Motor neuron (in vitro differentiated cells): ENCODE results near the gene TMPO. TPM values are rescaled to one million over a fixed set of nuclear protein-coding genes. Genes with fewer than 3 reads are reported as not detected.
"Not testable (repeated sequence)": the region's sequence is repeated elsewhere in the genome, so short reads cannot be mapped to it uniquely, and the experiment has no call there.

Experiments
- ATAC-seq, 8 experiments: fragments of 200-7000 bp; cut with Tn5 transposase; replicated peaks in 6 of 8; 2 replicates each; pipeline ENCODE4 v1.8.0; 2021; ENCODE audit warnings: mild to moderate bottlenecking in 8 of 8, moderate library complexity in 8 of 8
- H3K27ac ChIP-seq, 2 donors: fragments of 250-450 bp; sonication (Bioruptor Pico); 2 replicates each; pipeline ENCODE4 v1.9.0; 2021; ENCODE audit warnings: antibody characterized with exemption in 2 of 2, mild to moderate bottlenecking in 2 of 2, moderate library complexity in 1 of 2
- H3K4me1 ChIP-seq, 2 donors: fragments of 250-450 bp; sonication (Bioruptor Pico); replicated peaks in 1 of 2; 2 replicates each; pipeline ENCODE4 v1.6.1; 2021; ENCODE audit warnings: antibody characterized with exemption in 2 of 2, mild to moderate bottlenecking in 2 of 2, moderate library complexity in 1 of 2
- H3K4me3 ChIP-seq, 5 donors: fragments of 250-450 bp; sonication (Bioruptor Pico); 2 replicates each; pipeline ENCODE4 v1.9.0; 2021; ENCODE audit warnings: antibody characterized with exemption in 5 of 5, mild to moderate bottlenecking in 5 of 5, moderate library complexity in 4 of 5
- WGBS, 10 experiments: fragments of 450-650 bp; shearing (Covaris generic); methylation state at CpG; one replicate each; pipeline ENCODE4 v1.0.0; 2022; 5-methylcytosine and 5-hydroxymethylcytosine counted together
- in situ Hi-C, 9 experiments: fragments of 400-800 bp; cut with MboI; loops; one replicate each; pipeline ENCODE4 v1.15.0; 2021; ENCODE audit warnings: low sequenced_read_pairs in 9 of 9, low pct_unique_long_range_greater_than_20kb in 2 of 9; ENCODE audit not compliant: unreplicated experiment in 9 of 9
- total RNA-seq, 8 experiments: library from RNA; unstranded; fragments of 300-600 nt; gene quantifications; 2 replicates each; pipeline versions ENCODE4 v1.2.3 to v1.2.4, GENCODE V29; 2022

The TMPO gene
- total RNA-seq, 8 experiments from 2014 or later, result 7.6 to 178 (median 58.0) TPM

DNA sequence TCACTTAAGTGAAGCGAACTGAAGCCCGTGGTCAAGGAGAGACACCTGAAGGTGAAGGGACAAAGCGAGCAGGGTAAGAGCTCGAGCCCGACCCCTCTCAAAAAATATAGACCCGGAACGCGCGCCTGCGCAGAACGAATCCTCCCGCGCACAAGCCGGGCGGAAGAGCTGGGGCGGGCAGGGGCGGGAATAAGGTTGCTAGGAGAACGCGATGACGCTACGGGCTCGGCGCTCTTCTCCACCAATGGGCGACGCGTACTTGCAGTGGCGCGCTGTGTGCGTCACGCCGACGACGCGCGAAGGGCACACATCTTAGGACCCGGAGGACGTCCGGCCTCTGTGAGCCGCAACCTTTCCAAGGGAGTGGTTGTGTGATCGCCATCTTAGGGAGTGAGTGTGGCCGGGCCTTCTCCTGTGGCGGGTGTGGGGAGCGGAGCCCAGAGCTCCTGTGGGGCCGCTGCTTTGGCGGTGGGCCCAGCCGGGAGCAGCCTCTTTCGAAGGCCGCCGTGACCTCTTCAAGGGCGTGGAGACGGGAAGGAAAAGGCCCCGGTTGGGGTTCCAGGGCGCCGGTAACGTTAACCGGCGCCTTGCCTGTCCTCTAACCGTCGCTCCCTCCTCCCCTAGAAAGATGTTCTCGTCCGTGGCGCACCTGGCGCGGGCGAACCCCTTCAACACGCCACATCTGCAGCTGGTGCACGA is 78.1 kb downstream of the TMPO start, which contains the start of gene SLC25A3:
Gene SLC25A3 (plus strand): TSS at position 336 of the 699 bp plus-strand sequence. CDS start 293 bp downstream, at position 629.
- WGBS, 10 experiments, result 0 to 3% (median 0%) methylated on average over 1 to 13 of the region's 67 CpGs; no CpG with 5 or more reads in 1 of the 10 experiments
- H3K4me3 ChIP-seq, result peak within 1 kb of the TSS; percentile 68 to 91 (median 73)
- peaks cover 7 to 9% of the 10 kb centered on the region in 2 donors for H3K4me1 ChIP-seq
- peak; percentile 96 to 99 (median 99) for ATAC-seq
- in situ Hi-C loops, result no loop called here
- peak within 1 kb of the TSS; percentile 91 to 95 for H3K27ac ChIP-seq

DNA sequence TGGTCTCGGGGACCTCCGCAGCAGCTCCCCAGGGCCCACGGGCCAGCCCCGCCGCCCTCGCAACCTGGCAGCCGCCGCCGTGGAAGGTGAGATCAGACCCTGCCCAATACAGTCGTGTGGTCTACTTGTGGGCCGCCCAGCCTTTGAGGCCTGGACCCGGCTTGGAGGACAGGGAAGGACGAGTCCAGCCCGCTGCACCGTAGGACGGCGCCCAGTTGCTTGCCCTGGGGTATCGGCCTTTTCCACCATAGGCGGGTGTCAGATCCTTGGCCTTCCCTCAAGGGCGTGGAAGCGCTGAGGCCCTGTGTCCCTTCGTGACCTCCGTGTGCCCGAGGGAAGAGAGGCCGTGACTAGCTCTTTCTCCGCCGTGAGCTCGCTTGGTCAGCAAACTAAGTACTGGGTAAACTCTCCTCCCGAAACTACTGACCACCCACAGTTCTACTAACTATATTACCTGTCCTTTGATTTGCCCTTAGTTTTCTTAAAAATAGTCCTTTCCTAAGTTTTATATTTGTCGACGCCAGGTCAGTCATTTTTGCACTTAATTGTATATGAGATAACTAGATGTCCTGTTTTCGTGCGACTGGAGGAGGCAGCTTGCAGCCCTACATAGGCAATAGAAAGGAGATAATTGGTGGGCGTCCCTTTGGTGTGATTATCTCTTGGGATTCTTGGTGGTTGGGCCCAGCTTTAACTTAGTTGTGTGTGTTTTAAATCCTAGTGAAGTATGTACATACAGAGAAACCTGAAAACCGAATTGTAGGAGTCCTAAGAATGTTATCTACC is 78.9 kb downstream of the TMPO start:
- peak overlapping the region; percentile 68 to 91 (median 73) for H3K4me3 ChIP-seq
- in situ Hi-C loops, result no loop called here
- WGBS, 10 experiments, result 0 to 8% (median 0%) methylated on average over 1 to 16 of the region's 35 CpGs; no CpG with 5 or more reads in 1 of the 10 experiments
- H3K27ac ChIP-seq, result peak overlapping the region; percentile 91 to 95
- peaks cover 7 to 9% of the 10 kb centered on the region in 2 donors for H3K4me1 ChIP-seq
- peak in 6 of 8 experiments; percentile 7 to 29 (median 16) for ATAC-seq

DNA sequence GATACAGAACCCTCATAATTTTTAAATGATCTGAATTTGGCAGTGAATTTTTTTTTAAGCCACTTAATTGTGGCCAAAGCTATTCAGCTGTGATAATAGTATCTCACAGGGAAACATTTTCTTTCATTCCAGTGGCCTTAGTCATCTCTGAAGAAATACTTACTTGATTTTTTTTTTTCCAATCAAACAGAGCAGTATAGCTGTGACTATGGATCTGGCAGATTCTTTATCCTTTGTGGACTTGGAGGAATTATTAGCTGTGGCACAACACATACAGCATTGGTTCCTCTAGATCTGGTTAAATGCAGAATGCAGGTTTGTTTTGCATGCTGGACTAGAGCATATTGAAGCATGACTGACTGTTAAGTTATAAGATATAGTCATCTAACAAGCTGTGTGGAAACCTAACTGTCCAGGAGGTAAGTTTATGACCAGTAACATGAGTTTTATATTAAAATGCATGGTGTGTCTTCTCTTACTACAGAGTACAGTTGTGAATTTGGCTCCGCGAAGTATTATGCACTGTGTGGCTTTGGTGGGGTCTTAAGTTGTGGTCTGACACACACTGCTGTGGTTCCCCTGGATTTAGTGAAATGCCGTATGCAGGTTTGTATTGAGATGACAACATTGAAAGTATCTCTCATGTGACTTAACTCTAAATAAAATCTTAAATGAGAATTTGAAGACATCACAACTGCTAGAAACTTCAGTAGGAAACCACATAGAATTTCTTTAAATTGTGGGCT is 80.0 kb downstream of the TMPO start:
- peaks cover 7 to 9% of the 10 kb centered on the region in 2 donors for H3K4me1 ChIP-seq
- H3K4me3 ChIP-seq, result peak overlapping the region; percentile 68 to 91 (median 73)
- 0 to 100% (median 67%) methylated on average over 1 to 3 of the region's 3 CpGs; no CpG with 5 or more reads in 3 of the 10 experiments for WGBS, 10 experiments
- no peak overlapping the region for H3K27ac ChIP-seq
- ATAC-seq, result no peak
- in situ Hi-C loops, result no loop called here

DNA sequence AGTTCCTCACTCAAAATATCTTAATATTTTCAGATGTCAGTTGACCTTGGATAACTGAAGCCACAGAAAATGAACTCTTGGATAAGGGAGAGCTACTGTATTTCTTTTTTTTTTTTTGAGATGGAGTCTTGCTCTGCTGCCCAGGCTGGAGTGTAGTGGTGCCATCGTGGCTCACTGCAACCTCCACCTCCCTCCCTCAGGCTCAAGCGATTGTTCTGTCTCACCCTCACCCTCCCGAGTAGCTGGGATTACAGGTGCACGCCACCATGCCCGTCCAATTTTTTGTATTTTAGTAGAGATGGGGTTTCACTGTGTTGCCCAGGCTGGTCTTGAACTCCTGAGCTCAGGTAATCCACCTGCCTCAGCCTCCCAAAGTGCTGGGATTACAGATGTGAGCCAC is 81.9 kb downstream of the TMPO start:
- H3K4me3 ChIP-seq, in situ Hi-C loops, ATAC-seq, H3K4me1 ChIP-seq, H3K27ac ChIP-seq: not testable (repeated sequence)
- 80 to 100% (median 89%) methylated on average over 1 to 5 of the region's 5 CpGs; no CpG with 5 or more reads in 4 of the 10 experiments for WGBS, 10 experiments

Other genes starting within 250 kb of the TMPO start
- gene SLC25A3, start 78.1 kb downstream of the TMPO start, total RNA-seq, result 100 to 1,000 TPM; 349 to 661 (median 472) TPM
- 10 to 100 TPM in 5 of 8 experiments, 1 to 10 TPM in 3; 7.2 to 40.4 (median 22.0) TPM for gene IKBIP, start 129.2 kb downstream of the TMPO start, total RNA-seq
- 10 to 100 TPM in 7 of 8 experiments, 1 to 10 TPM in 1; 6.0 to 25.8 (median 22.9) TPM for gene APAF1, start 129.7 kb downstream of the TMPO start, total RNA-seq